Astrocyte (in vitro differentiated cells and primary cell): Measurements from ENCODE around the gene RMDN3.

ENCODE experiments used
- EZH2 ChIP-seq: IDR thresholded peaks from 2 replicates; pipeline ENCODE4 v1.6.1; 2012; ENCODE audit warnings: mild to moderate bottlenecking, low read length, inconsistent platforms; ENCODE audit not compliant: insufficient read depth
- TF ChIP-seq, protein P1 (sequence below): IDR thresholded peaks from 2 replicates; pipeline ENCODE4 v1.5.1; 2011; ENCODE audit warnings: low read depth, mild to moderate bottlenecking, inconsistent platforms, low read length, moderate library complexity; ENCODE audit not compliant: insufficient read depth

DNA sequence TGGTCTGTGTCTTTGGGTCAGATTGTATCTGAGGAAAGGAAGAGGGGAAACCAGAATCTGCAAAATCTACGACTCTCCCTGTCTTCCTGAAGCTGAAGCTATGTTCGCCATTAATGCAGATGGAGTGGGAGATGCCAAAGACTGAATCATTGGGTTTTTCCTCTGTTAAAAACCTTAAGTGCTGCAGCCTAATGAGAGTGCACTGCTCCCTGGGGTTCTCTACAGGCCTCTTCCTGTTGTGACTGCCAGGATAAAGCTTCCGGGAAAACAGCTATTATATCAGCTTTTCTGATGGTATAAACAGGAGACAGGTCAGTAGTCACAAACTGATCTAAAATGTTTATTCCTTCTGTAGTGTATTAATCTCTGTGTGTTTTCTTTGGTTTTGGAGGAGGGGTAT lies 24.0 kb downstream of the RMDN3 start:
- TF ChIP-seq, protein P1, sequence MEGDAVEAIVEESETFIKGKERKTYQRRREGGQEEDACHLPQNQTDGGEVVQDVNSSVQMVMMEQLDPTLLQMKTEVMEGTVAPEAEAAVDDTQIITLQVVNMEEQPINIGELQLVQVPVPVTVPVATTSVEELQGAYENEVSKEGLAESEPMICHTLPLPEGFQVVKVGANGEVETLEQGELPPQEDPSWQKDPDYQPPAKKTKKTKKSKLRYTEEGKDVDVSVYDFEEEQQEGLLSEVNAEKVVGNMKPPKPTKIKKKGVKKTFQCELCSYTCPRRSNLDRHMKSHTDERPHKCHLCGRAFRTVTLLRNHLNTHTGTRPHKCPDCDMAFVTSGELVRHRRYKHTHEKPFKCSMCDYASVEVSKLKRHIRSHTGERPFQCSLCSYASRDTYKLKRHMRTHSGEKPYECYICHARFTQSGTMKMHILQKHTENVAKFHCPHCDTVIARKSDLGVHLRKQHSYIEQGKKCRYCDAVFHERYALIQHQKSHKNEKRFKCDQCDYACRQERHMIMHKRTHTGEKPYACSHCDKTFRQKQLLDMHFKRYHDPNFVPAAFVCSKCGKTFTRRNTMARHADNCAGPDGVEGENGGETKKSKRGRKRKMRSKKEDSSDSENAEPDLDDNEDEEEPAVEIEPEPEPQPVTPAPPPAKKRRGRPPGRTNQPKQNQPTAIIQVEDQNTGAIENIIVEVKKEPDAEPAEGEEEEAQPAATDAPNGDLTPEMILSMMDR: no peak
- no peak for TF ChIP-seq EZH2
